ENCODE data around the gene GDPD2.

GDPD2 gene

GRCh38 chrX:70434352-70434866, 11.3 kb downstream of the GDPD2 start:
- H3K4me3 Mint-ChIP-seq: peak overlapping the region; percentile 89 to 91 (median 90)
- H3K9me3 Mint-ChIP-seq: peaks cover 3% of the 10 kb centered on the region
- H3K27me3 Mint-ChIP-seq (ENCODE audit: low read depth): peaks cover 35% of the 10 kb centered on the region
- no peaks in the 10 kb centered on the region for H3K4me1 Mint-ChIP-seq
- H3K27ac Mint-ChIP-seq: peak overlapping the region in 2 of 3 experiments; percentile 78 to 86
- no peak for TF ChIP-seq CTCF (IDR thresholded peaks at IDR 0.05; ENCODE audit: unreplicated experiment in 3 of 3)
- H3K36me3 Mint-ChIP-seq (ENCODE audit: low read depth): no peaks in the 10 kb centered on the region

- Mint-ChIP-seq H3K4me3 (peak overlapping the region; percentile 89 to 91 (median 90)), H3K36me3 (ENCODE audit: low read depth) (no peaks in the 10 kb centered on the region), H3K9me3 (peaks cover 5% of the 10 kb centered on the region), H3K27me3 (ENCODE audit: low read depth) (peaks cover 39% of the 10 kb centered on the region), H3K4me1 (no peaks in the 10 kb centered on the region), H3K27ac (no peak overlapping the region)
- no peak for TF ChIP-seq CTCF (IDR thresholded peaks at IDR 0.05; ENCODE audit: unreplicated experiment in 3 of 3)
These were observed 11.9 kb downstream of the GDPD2 start for GRCh38 chrX:70434914-70435586.

GRCh38 chrX:70436343-70436742, 13.2 kb downstream of the GDPD2 start:
- H3K27me3 Mint-ChIP-seq (ENCODE audit: low read depth): peaks cover 50% of the 10 kb centered on the region
- H3K27ac Mint-ChIP-seq: no peak overlapping the region
- H3K9me3 Mint-ChIP-seq: peaks cover 6% of the 10 kb centered on the region
- peak overlapping the region; percentile 31 to 91 (median 70) for H3K4me3 Mint-ChIP-seq
- H3K4me1 Mint-ChIP-seq: no peaks in the 10 kb centered on the region
- no peak for TF ChIP-seq CTCF (IDR thresholded peaks at IDR 0.05; ENCODE audit: unreplicated experiment in 3 of 3)
- no peaks in the 10 kb centered on the region for H3K36me3 Mint-ChIP-seq (ENCODE audit: low read depth)

GRCh38 chrX:70437011-70437410, 13.9 kb downstream of the GDPD2 start:
- no peaks in the 10 kb centered on the region for H3K4me1 Mint-ChIP-seq
- TF ChIP-seq CTCF (IDR thresholded peaks at IDR 0.05; ENCODE audit: unreplicated experiment in 3 of 3): no peak
- H3K27ac Mint-ChIP-seq: no peak overlapping the region
- H3K4me3 Mint-ChIP-seq: peak overlapping the region in 1 of 3 experiments; percentile 6
- no peaks in the 10 kb centered on the region for H3K36me3 Mint-ChIP-seq (ENCODE audit: low read depth)
- H3K27me3 Mint-ChIP-seq (ENCODE audit: low read depth): peaks cover 56% of the 10 kb centered on the region
- peaks cover 6% of the 10 kb centered on the region for H3K9me3 Mint-ChIP-seq

GRCh38 chrX:70437921-70438665, 15.0 kb downstream of the GDPD2 start:
- H3K9me3 Mint-ChIP-seq: peaks cover 6% of the 10 kb centered on the region
- peak overlapping the region in 1 of 3 experiments; percentile 26 for H3K4me3 Mint-ChIP-seq
- no peak for TF ChIP-seq CTCF (IDR thresholded peaks at IDR 0.05; ENCODE audit: unreplicated experiment in 3 of 3)
- H3K27ac Mint-ChIP-seq: no peak overlapping the region
- H3K27me3 Mint-ChIP-seq (ENCODE audit: low read depth): peaks cover 67% of the 10 kb centered on the region
- no peaks in the 10 kb centered on the region for H3K4me1 Mint-ChIP-seq
- H3K36me3 Mint-ChIP-seq (ENCODE audit: low read depth): no peaks in the 10 kb centered on the region

Measured in nephron (organoid).